Skeletal muscle cell (primary cell): Measurements from ENCODE around the gene PROSER3.
A peak's percentile ranks its signal among the peaks of the same experiment; 100 is the strongest.

Source experiments
- DNase-seq: peaks from one replicate; pipeline ENCODE4 v3.0.0-alpha.2; 2010; ENCODE audit warnings: low read depth
- H3K4me3 ChIP-seq: 2 replicates; pipeline ENCODE4 v1.5.1; 2011; ENCODE audit warnings: low read depth, mild to moderate bottlenecking, control low read depth, low read length, moderate library complexity

The PROSER3 gene

GRCh38 chr19:35757749-35758608 lies at the start of gene PROSER3:
Gene PROSER3, plus strand, starts transcription at chr19:35758176. Its CDS starts 40 bp downstream, at chr19:35758216.
- H3K4me3 ChIP-seq, result peak within 1 kb of the TSS; percentile 81
- peak; percentile 98 for DNase-seq

DNA sequence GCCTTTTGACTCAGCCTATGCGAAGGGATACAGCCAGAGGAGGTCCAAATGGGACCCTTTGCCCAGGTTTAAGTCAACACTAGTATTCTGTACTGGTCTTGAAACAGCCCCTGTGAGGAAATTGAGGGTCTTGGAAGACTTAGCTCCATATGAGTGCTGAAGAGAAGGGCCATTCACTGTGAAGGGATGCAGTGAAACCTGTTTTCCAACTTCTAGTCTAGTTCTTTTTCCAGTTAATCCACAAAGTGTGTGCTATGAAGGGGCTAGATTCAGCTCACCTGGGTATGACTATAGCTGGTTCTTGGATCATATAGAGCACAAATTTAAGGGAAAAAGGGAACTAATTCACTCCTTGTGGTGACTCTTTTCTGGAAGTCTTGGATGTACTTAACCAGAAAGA lies 49.6 kb upstream of the PROSER3 start:
- no peak for DNase-seq
- no peak overlapping the region for H3K4me3 ChIP-seq

GRCh38 chr19:35710784-35711723 lies 46.9 kb upstream of the PROSER3 start:
- H3K4me3 ChIP-seq, result no peak overlapping the region
- DNase-seq, result no peak

- no peak for DNase-seq
- no peak overlapping the region for H3K4me3 ChIP-seq
Measured at GRCh38 chr19:35712567-35713505, 45.1 kb upstream of the PROSER3 start.

DNA sequence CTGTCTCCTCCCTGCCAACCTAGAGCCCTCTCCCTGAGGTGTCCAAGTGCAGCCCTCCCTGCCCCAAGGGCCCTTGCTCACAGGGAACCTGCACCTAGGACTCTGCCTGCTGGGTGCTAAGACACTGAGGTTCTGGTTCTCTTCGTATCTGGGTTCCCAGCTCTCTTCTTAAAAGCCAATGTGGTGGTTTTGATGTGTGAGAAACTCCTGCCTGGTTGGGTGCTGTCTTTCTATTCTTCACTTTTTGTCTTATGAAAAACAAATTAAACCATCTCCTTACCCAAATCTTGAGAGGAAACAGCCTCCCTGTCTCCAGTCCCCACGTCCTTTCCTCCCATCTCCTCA lies 44.5 kb upstream of the PROSER3 start:
- H3K4me3 ChIP-seq, result no peak overlapping the region
- no peak for DNase-seq

DNA sequence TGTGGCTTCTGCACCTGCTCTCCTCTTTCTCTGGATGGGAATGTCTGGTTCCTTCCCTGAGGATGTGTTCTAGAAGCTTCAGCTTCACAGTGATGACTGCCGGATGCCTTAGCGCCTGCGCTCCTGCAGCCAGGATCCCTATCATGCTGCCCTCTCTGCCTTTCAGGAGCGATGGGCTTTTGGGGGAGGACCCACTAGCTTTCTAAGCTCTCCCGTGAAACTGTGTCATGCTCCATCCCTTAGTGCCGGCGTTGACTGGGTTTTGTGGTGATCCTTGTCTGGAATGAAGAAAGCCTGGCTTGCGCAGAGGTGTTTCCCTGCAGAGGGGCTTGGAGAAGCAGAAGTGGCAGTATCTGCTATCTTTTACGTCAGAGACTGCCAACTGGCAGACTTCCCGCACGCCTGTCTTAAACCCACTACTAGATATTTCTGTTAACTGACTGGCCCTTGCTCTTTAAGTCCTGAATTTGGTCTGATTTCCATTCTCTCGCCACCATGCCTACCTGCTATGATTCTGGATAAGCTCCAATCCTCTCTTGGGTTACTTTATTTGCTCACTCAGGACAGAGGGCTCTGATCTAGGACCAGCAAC lies 44.0 kb upstream of the PROSER3 start:
- no peak overlapping the region for H3K4me3 ChIP-seq
- DNase-seq, result no peak

DNA sequence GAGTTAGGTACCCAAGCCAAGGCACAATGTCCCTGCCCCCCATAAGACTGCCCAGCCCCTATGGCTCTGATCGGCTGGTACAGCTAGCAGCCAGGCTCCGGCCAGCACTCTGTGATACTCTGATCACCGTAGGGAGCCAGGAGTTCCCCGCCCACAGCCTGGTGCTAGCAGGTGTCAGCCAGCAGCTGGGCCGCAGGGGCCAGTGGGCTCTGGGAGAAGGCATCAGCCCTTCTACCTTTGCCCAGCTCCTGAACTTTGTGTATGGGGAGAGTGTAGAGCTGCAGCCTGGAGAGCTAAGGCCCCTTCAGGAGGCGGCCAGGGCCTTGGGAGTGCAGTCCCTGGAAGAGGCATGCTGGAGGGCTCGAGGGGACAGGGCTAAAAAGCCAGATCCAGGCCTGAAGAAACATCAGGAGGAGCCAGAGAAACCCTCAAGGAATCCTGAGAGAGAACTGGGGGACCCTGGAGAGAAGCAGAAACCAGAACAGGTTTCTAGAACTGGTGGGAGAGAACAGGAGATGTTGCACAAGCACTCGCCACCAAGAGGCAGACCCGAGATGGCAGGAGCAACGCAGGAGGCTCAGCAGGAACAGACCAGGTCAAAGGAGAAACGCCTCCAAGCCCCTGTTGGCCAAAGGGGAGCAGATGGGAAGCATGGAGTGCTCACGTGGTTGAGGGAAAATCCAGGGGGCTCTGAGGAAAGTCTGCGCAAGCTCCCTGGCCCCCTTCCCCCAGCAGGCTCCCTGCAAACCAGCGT lies 43.2 kb upstream of the PROSER3 start:
- no peak overlapping the region for H3K4me3 ChIP-seq

DNA sequence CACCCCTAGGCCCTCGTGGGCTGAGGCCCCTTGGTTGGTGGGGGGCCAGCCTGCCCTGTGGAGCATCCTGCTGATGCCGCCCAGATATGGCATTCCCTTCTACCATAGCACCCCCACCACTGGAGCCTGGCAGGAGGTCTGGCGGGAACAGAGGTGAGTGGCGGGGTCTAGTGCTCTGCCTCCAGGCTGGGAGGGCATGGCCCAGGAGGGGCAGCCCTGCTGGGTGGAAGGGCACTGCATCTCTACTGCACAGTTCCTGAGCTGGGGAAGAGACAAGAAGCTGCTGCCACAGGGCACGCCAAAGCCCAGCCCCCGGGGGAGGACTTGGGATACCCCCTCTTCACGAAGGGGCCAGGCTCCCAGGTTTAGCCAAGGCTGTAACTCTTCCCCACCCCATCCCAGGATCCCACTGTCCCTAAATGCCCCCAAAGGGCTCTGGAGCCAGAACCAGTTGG lies 42.6 kb upstream of the PROSER3 start:
- H3K4me3 ChIP-seq, result no peak overlapping the region
- no peak for DNase-seq

More for the DNA sequence above, 43.2 kb upstream of the PROSER3 start:
- DNase-seq, result no peak

DNA sequence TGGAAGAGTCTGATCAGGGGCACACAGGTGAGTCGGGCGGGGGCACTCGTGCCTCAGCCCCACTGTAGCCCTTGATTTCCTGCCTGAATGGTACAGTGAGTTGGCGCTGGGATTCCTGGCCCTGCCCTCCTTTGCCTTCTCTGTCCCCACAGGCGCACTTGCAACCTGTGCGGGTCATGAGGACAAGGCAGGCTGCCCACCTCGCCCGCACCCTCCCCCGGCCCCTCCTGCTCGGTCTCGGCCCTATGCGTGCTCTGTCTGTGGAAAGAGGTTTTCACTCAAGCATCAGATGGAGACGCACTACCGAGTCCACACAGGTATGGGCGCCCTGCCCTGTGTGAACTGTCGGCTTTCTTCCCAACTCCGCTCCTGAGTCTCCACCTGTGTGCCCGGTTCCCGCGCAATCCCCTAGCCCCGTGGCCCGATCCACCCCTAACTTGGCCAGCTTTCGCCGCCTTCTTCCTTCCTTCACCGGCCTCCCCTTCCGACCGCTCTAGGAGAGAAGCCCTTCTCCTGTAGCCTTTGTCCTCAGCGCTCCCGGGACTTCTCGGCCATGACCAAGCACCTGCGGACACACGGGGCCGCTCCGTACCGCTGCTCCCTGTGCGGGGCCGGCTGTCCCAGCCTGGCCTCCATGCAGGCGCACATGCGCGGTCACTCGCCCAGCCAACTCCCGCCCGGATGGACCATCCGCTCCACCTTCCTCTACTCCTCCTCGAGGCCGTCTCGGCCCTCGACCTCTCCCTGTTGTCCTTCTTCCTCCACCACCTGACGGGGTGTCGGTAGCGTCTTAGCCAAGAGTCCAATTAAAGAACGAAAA lies 41.8 kb upstream of the PROSER3 start:
- H3K4me3 ChIP-seq, result peak overlapping the region; percentile 84
- DNase-seq, result no peak

DNA sequence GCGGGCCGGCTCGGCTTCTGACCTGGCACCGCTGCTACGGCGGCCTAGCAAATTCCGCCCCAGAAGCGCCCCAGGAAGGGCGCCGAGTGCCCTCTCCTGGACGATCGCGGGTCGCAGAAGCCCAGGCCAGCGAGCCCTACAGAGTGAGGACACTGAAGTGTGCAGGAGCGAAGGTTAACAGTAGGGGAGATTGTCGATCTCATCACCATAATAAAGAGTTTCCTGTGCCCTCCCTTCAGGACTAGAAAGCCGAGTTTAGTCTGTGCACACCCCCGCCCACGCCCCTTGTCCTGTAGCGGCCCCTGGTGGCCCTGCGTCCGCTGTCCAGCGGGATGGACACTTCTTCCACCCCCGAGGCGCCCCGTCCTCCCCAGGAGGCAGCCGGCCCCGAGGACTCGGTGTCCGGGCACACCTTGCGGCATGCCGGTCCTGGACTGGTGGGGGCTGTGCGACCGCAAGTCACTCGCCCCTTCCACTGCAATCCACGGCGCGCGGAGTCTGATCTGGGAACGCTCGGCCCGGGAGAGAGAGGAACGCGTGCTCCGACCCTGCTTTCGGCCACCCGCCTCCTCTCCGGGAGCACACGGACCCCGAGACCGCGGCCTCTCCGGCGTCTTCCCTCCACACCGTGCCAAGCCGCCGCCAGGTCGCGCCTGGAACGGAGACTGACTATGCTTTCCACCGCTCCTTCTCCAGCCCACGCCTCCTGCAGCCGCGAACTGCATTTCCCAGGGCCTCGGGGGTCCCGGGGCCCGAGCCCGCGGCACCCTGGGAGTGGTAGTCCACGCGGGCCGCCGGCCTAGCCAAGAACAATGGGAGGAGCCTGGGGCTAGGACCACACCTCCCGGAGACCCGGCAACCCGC lies 40.9 kb upstream of the PROSER3 start:
- H3K4me3 ChIP-seq, result peak overlapping the region; percentile 84
- peak; percentile 84 for DNase-seq

- no peak for DNase-seq
Measured at GRCh38 chr19:35717665-35718344, 40.2 kb upstream of the PROSER3 start, which contains the start of gene KMT2B. Gene KMT2B, plus strand, starts transcription at chr19:35718003. Its CDS starts 16 bp downstream, at chr19:35718019.

GRCh38 chr19:35718345-35719041 lies 39.5 kb upstream of the PROSER3 start:
- DNase-seq, result no peak
- peak overlapping the region; percentile 72 for H3K4me3 ChIP-seq

More at GRCh38 chr19:35717665-35718344, 40.2 kb upstream of the PROSER3 start, which contains the start of gene KMT2B:
- H3K4me3 ChIP-seq, result peak within 1 kb of the TSS; percentile 84

DNA sequence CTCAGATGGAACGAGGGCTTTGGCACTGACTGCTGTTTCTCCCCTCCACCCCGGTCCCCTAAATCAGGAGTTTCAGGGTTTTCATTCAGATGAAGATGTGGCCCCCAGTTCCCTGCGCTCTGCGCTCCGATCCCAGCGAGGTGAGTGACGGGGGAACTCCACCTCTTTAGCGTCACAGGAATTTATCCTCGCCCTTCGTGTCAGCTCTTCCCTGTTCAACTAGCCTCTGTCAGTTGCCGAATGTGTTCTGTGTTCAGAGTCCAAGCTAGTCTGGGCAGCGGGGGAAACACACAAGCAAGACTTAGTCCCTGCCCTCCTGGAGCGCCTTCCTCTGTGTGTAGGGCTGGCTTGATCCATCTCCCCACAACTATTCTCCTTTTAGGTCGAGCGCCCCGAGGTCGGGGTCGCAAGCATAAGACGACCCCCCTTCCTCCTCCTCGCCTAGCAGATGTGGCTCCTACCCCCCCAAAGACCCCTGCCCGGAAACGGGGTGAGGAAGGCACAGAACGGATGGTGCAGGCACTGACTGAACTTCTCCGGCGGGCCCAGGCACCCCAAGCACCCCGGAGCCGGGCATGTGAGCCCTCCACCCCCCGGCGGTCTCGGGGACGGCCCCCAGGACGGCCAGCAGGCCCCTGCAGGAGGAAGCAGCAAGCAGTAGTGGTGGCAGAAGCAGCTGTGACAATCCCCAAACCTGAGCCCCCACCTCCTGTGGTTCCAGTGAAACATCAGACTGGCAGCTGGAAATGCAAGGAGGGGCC lies 38.4 kb upstream of the PROSER3 start:
- H3K4me3 ChIP-seq, result peak overlapping the region; percentile 72

DNA sequence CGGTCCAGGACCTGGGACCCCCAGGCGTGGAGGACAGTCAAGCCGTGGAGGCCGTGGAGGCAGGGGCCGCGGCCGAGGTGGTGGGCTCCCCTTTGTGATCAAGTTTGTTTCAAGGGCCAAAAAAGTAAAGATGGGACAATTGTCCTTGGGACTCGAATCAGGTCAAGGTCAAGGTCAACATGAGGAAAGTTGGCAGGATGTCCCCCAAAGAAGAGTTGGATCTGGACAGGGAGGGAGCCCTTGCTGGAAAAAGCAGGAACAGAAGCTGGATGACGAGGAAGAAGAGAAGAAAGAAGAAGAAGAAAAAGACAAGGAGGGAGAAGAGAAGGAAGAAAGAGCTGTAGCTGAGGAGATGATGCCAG lies 37.8 kb upstream of the PROSER3 start:
- H3K4me3 ChIP-seq, result no peak overlapping the region
- DNase-seq, result no peak

More for the DNA sequence above, 38.4 kb upstream of the PROSER3 start:
- DNase-seq, result no peak
